Calu3 (cell line): ENCODE results near the gene GTF3C4. TPM values are rescaled to one million over a fixed set of nuclear protein-coding genes. Genes with fewer than 3 reads are reported as not detected.
A peak's percentile ranks its signal among the peaks of the same experiment; 100 is the strongest.

ENCODE experiments used
- BruUV-seq: library from RNA; stranded (reverse); fragments of 400-500 nt; replicated peaks from 2 replicates; lab custom pipeline; 2021; lab: Mats Ljungman, UMichigan
- CTCF ChIA-PET: fragments of 300-600 bp; sonication (Branson Sonifier 250); formaldehyde crosslinking; loops from one replicate; lab custom pipeline; 2022; ENCODE audit warnings: antibody characterized with exemption; lab: Charles Lee
- DNase-seq: peaks from one replicate; pipeline ENCODE4 v3.0.0; 2022
- H3K27ac Mint-ChIP-seq: one replicate; pipeline ENCODE4 v1.8.0; 2022; ENCODE audit warnings: mixed read lengths; ENCODE audit not compliant: unreplicated experiment
- H3K27me3 Mint-ChIP-seq: one replicate; pipeline ENCODE4 v1.8.0; 2022; ENCODE audit warnings: mixed read lengths; ENCODE audit not compliant: unreplicated experiment
- H3K36me3 Mint-ChIP-seq: one replicate; pipeline ENCODE4 v1.8.0; 2022; ENCODE audit warnings: mild to moderate bottlenecking, moderate library complexity, mixed read lengths; ENCODE audit not compliant: insufficient read depth, unreplicated experiment
- H3K4me1 Mint-ChIP-seq: one replicate; pipeline ENCODE4 v1.8.0; 2022; ENCODE audit warnings: mild to moderate bottlenecking, low read depth, mixed read lengths; ENCODE audit not compliant: unreplicated experiment
- H3K4me3 Mint-ChIP-seq: one replicate; pipeline ENCODE4 v1.8.0; 2022; ENCODE audit warnings: mild to moderate bottlenecking, low read depth, moderate library complexity, mixed read lengths; ENCODE audit not compliant: unreplicated experiment
- H3K9me3 Mint-ChIP-seq: one replicate; pipeline ENCODE4 v1.8.0; 2022; ENCODE audit warnings: low read depth, mixed read lengths; ENCODE audit not compliant: unreplicated experiment
- CTCF ChIP-seq: fragments of 200-600 bp; IDR thresholded peaks from one replicate; pipeline ENCODE4 v1.8.0; 2022; ENCODE audit warnings: antibody characterized with exemption; ENCODE audit not compliant: unreplicated experiment
- intact Hi-C: fragments of 100-400 bp; cut with micrococcal nuclease; formaldehyde crosslinking; loops from one replicate; pipeline ENCODE4 v1.10.0; 2022; ENCODE audit not compliant: unreplicated experiment
- total RNA-seq: library from RNA; stranded (reverse); gene quantifications from 2 replicates; pipeline ENCODE4 v1.2.3, GENCODE V29; 2022

GTF3C4 gene
- total RNA-seq, 1 experiment from 2014 or later, result 16.1 TPM

GRCh38 chr9:132637351-132637750, 32.9 kb upstream of the GTF3C4 start:
- DNase-seq, result no peak
- intact Hi-C loops, result no loop called here
- H3K9me3 Mint-ChIP-seq, result no peaks in the 10 kb centered on the region
- H3K4me1 Mint-ChIP-seq, result peaks cover 30% of the 10 kb centered on the region
- H3K36me3 Mint-ChIP-seq, result peaks cover 15% of the 10 kb centered on the region
- no peak overlapping the region for H3K4me3 Mint-ChIP-seq
- CTCF ChIA-PET, result no interaction called here
- TF ChIP-seq CTCF, result no peak
- BruUV-seq, result no TSS peak
- no peaks in the 10 kb centered on the region for H3K27me3 Mint-ChIP-seq
- H3K27ac Mint-ChIP-seq, result no peak overlapping the region

GRCh38 chr9:132637801-132638200, 32.5 kb upstream of the GTF3C4 start:
- no TSS peak for BruUV-seq
- no peak for TF ChIP-seq CTCF
- H3K4me1 Mint-ChIP-seq, result peaks cover 30% of the 10 kb centered on the region

GRCh38 chr9:132638240-132638639, 32.0 kb upstream of the GTF3C4 start:
- H3K4me3 Mint-ChIP-seq, result no peak overlapping the region
- peaks cover 10% of the 10 kb centered on the region for H3K36me3 Mint-ChIP-seq
- intact Hi-C loops, result no loop called here
- DNase-seq, result no peak
- no peaks in the 10 kb centered on the region for H3K27me3 Mint-ChIP-seq
- no peak overlapping the region for H3K27ac Mint-ChIP-seq
- no peak for TF ChIP-seq CTCF
- BruUV-seq, result no TSS peak
- H3K4me1 Mint-ChIP-seq, result peaks cover 30% of the 10 kb centered on the region
- CTCF ChIA-PET, result no interaction called here
- H3K9me3 Mint-ChIP-seq, result no peaks in the 10 kb centered on the region

More at GRCh38 chr9:132637801-132638200, 32.5 kb upstream of the GTF3C4 start:
- Mint-ChIP-seq H3K36me3 (peaks cover 13% of the 10 kb centered on the region), H3K4me3 (no peak overlapping the region), H3K9me3 (no peaks in the 10 kb centered on the region), H3K27me3 (no peaks in the 10 kb centered on the region), H3K27ac (no peak overlapping the region)
- DNase-seq, result no peak
- intact Hi-C loops, result no loop called here
- CTCF ChIA-PET, result no interaction called here

GRCh38 chr9:132639322-132639721, 30.9 kb upstream of the GTF3C4 start:
- Mint-ChIP-seq H3K36me3 (peaks cover 10% of the 10 kb centered on the region), H3K4me1 (peaks cover 30% of the 10 kb centered on the region), H3K9me3 (no peaks in the 10 kb centered on the region), H3K27ac (peak overlapping the region; percentile 49), H3K27me3 (no peaks in the 10 kb centered on the region), H3K4me3 (no peak overlapping the region)
- intact Hi-C loops, result no loop called here
- no TSS peak for BruUV-seq
- peak; percentile 56 for DNase-seq
- TF ChIP-seq CTCF, result no peak
- CTCF ChIA-PET, result interaction anchor here (0.7 kb wide), 1 partner anchor 31 kb away, joined by 3 read pairs; the partner anchor contains the start of genes DDX31 and GTF3C4
